BJ (cell line): ENCODE measurements around the gene LCE3E. TPM values are rescaled to one million over a fixed set of nuclear protein-coding genes. Genes with fewer than 3 reads are reported as not detected.

ENCODE experiments used
- CTCF ChIA-PET: fragments of 350-600 bp; formaldehyde crosslinking; extraction: SDS; loops from one replicate; lab custom pipeline; 2021; ENCODE audit warnings: antibody characterized with exemption, inconsistent platforms; lab: Yijun Ruan, JAX
- POLR2A ChIA-PET: fragments of 300-600 bp; sonication (Branson Sonifier 250); formaldehyde crosslinking; extraction: SDS; loops from one replicate; lab custom pipeline; 2021; ENCODE audit warnings: antibody characterized with exemption; lab: Charles Lee
- DNase-seq: peaks from one replicate; pipeline ENCODE4 v3.0.0-alpha.2; 2011; ENCODE audit warnings: low read depth
- H3K27me3 ChIP-seq: 2 replicates; pipeline ENCODE4 v1.6.0; 2011; ENCODE audit warnings: low read length; ENCODE audit not compliant: control insufficient read depth, insufficient read depth
- H3K36me3 ChIP-seq: 2 replicates; pipeline ENCODE4 v1.5.1; 2011; ENCODE audit warnings: low read length; ENCODE audit not compliant: control insufficient read depth, insufficient read depth
- H3K4me3 ChIP-seq: 2 replicates; pipeline ENCODE4 v1.5.1; 2011; ENCODE audit warnings: low read depth, mild to moderate bottlenecking, control low read depth, low read length
- CTCF ChIP-seq: IDR thresholded peaks from 2 replicates; pipeline ENCODE4 v1.5.1; 2011; ENCODE audit warnings: low read depth, mild to moderate bottlenecking, control low read depth, inconsistent platforms, low read length, moderate library complexity; ENCODE audit not compliant: insufficient read depth
- polyA plus RNA-seq: library from polyadenylated mRNA; depleted of rRNA; stranded (reverse); fragments of >200 nt; gene quantifications from 2 replicates; pipeline ENCODE4 v1.2.3, GENCODE V29; 2011

The LCE3E gene
- polyA plus RNA-seq, 1 experiment: not detected

- TF ChIP-seq CTCF: no peak
- no peak for DNase-seq
- H3K36me3 ChIP-seq: no peaks in the 10 kb centered on the region
- H3K4me3 ChIP-seq: no peak overlapping the region
- CTCF ChIA-PET: interaction anchor here (0.7 kb wide), 1 partner anchor 12 kb away, joined by 3 read pairs; no protein-coding TSS in a partner anchor
- POLR2A ChIA-PET: no interaction called here
- no peaks in the 10 kb centered on the region for H3K27me3 ChIP-seq
Measured at GRCh38 chr1:152546704-152547103, 19.9 kb downstream of the LCE3E start.

GRCh38 chr1:152543820-152544219 is 22.8 kb downstream of the LCE3E start:
- peak; percentile 22; the same call in 1 of the 2 replicates for TF ChIP-seq CTCF
- Histone ChIP-seq H3K36me3 (no peaks in the 10 kb centered on the region), H3K4me3 (no peak overlapping the region), H3K27me3 (no peaks in the 10 kb centered on the region)
- DNase-seq: no peak
- CTCF ChIA-PET: no interaction called here
- POLR2A ChIA-PET: no interaction called here

GRCh38 chr1:152539901-152540300 is 26.7 kb downstream of the LCE3E start:
- no peak for TF ChIP-seq CTCF
- CTCF ChIA-PET: interaction anchor here (2.0 kb wide), 1 partner anchor 80 kb away, joined by 4 read pairs; no protein-coding TSS in a partner anchor
- Histone ChIP-seq H3K4me3 (no peak overlapping the region), H3K27me3 (peaks cover under 1% of the 10 kb centered on the region; the same call in 1 of the 2 replicates), H3K36me3 (no peaks in the 10 kb centered on the region)
- DNase-seq: no peak
- POLR2A ChIA-PET: no interaction called here

- CTCF ChIA-PET: interaction anchor here (1.1 kb wide), 1 partner anchor 56 kb away, joined by 3 read pairs; no protein-coding TSS in a partner anchor
- no peak for DNase-seq
- H3K27me3 ChIP-seq: peaks cover 1% of the 10 kb centered on the region; the same call in 1 of the 2 replicates
- no peak overlapping the region for H3K4me3 ChIP-seq
- POLR2A ChIA-PET: no interaction called here
- no peaks in the 10 kb centered on the region for H3K36me3 ChIP-seq
- no peak for TF ChIP-seq CTCF
Measured at GRCh38 chr1:152537496-152537895, 29.1 kb downstream of the LCE3E start.

- H3K36me3 ChIP-seq: no peaks in the 10 kb centered on the region
- H3K4me3 ChIP-seq: no peak overlapping the region
- POLR2A ChIA-PET: no interaction called here
- TF ChIP-seq CTCF: no peak
- peaks cover 1% of the 10 kb centered on the region; the same call in 1 of the 2 replicates for H3K27me3 ChIP-seq
- CTCF ChIA-PET: interaction anchor here (1.7 to 4.1 kb wide), 2 partner anchors 9 to 36 kb away, joined by 4 to 59 read pairs; no protein-coding TSS in a partner anchor
- DNase-seq: no peak
Measured at GRCh38 chr1:152535774-152536173, 30.8 kb downstream of the LCE3E start.
